Measurements from ENCODE around the gene GYG1.

DNA sequence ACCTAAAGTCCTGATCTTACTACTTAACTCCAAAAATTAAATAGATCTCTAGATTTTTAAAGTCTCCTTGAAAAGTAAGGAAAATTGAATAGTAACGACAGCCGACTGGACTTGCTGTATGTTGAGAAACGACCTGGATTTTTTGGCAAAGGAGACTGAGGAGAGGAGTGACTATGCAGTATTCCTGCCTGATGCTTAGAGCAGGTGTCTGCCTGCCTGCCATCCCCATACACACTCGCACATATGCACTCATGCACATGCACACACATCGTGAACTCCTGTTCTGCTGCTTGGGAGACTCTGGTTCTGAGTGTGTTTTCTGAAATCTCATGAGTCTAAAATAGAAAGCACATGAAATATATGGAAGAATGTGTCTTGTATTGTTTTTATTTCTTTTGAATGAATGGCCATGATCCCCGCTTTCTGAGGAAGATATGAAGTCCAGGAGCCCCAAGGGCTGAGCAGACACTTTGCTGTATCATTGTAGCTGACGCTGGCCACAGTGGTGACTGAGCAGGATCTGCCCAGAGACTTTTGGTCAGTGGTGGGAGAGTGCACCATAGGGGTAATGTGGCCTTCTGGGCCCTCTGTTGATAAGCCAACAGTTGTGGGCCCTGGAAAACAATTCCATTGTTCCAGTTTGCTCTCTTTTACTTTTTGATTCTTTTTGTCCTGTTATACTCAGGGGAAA, 16.4 kb downstream of the GYG1 start:
- TF ChIP-seq YY1 (IDR thresholded peaks at IDR 0.05; ENCODE audit: insufficient read depth, insufficient read length) (no peak), ZNF274 (IDR thresholded peaks at IDR 0.05; ENCODE audit: low read depth, low read length) (no peak)
